Regular cardiac myocyte (primary cell): ENCODE data around the gene CXCL12. TPM values are rescaled to one million over a fixed set of nuclear protein-coding genes. Genes with fewer than 3 reads are reported as not detected.

Source experiments
- total RNA-seq: library from RNA; depleted of rRNA; stranded (reverse); fragments of >200 nt; gene quantifications from 2 replicates; pipeline ENCODE4 v1.2.3, GENCODE V29; 2014

Gene CXCL12
- 75.3 and 119 TPM in 2 replicates for total RNA-seq

GRCh38 chr10:44385026-44385695, at the start of gene CXCL12:
CXCL12 (minus strand) TSS chr10:44385097; CDS start chr10:44385005, 92 bp downstream.

